ENCODE results near the gene FTCD.

Gene FTCD

GRCh38 chr21:46154155-46154954 lies 1.0 kb downstream of the FTCD start:
- DNase-seq (ENCODE audit: low read depth) = no peak

DNA sequence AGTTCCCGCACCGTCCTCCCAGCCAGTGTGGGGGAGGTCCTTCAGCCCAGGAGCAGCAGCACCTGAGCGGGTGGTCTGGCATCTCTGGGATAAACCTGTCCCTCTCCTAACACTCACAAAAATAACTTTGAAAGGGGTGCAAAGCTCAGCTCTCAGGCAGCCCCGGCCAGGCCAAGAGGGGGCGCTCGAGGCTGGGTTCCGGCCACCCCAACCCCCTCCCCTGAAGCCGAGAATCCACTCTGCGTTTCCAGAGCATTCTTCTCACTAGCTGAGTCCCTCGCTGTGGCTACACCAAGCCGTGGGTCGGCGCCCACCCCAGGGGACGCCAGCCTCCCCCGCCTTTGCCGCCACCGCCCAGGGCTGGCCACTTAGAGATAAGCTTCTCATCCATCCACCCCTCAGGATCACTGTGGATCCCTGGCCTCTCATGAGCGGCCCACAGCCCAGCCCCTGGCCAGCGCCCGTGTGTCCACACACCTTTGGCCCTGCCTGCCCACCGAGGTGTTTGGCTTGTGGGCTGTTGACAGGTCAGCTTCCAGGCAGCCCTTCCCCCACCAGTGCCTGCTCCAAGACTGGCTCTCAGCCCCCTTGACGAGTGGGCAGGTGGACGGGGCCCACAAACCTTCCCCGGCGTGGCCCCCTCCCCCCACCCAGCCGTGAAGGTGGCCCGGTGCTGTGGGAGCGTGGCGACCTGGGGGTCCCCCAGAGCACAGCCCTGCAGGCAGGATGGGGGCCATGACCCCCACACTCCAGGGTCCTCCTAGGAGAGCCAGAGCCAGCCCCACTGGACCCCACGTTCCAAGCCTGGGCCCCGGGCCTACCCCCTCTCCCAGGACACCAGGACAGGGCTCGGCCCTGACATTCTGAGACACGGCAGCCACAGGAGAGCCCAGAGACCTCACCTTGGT lies 1.9 kb downstream of the FTCD start:
- DNase-seq (ENCODE audit: low read depth) = no peak

DNA sequence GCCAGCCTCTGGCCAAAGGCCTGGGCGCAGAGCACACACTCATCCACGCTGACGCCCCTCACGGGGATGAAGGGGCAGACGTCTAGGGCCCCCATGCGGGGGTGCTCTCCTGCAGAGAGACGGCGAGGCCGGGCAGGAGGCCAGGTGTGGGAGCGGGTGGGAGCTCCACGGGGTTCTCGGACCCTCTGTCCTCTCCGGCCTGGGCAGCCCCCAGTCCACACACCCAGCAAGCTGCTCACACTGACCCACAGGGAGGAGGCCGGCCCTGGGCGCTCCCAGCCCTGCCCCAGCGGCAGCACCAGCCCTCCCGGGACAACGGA lies 2.5 kb downstream of the FTCD start:
- no peak for DNase-seq (ENCODE audit: low read depth)

DNA sequence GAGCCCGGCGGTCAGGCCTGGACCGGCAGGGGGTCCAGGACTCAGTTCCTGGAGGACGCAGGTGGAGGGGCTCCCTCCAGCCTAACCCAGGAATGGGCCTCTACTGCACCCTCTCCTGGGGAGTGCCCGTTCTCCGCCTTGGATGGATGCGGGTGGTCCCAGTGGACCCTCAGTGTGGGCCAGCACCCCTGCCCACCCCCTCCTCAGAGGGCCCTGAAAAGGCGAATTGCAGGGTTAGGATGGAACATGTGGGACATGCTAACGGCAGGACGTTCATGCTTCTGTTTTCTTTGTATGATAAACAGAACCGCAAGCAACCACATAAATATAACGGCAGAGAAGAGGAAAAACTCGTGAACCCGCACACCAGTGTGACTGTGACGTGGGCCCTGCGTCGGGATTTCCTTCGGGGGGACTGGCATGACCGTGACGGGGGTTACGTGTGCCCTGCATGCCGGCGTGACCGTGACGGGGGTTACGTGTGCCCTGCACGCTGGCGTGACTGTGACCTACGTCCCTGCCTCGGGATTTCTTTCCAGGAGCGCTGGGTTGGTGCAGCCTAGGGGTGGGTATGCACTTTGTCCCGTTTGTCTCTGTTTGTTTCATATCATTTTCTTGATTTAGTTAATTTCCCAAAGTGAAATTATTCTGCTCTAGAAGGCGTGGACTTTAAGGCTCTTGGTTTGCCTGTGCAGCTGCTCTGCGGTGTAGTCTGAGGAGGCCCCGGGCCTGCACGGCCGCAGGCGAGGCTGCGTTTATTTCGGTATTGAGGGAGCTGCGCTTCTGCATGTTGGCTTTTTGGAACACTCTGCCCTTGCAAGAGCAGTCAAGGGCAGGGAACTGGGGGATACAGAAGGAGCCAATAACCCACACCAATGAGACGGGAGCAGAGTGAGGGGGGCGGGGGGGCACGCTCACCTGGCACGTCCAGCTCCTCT lies 3.1 kb downstream of the FTCD start:
- DNase-seq (ENCODE audit: low read depth) = no peak

GRCh38 chr21:46151261-46151988 lies 4.0 kb downstream of the FTCD start:
- DNase-seq (ENCODE audit: low read depth) = no peak

- no peak for DNase-seq (ENCODE audit: low read depth)
Observed at GRCh38 chr21:46150491-46151121, 4.8 kb downstream of the FTCD start.

DNA sequence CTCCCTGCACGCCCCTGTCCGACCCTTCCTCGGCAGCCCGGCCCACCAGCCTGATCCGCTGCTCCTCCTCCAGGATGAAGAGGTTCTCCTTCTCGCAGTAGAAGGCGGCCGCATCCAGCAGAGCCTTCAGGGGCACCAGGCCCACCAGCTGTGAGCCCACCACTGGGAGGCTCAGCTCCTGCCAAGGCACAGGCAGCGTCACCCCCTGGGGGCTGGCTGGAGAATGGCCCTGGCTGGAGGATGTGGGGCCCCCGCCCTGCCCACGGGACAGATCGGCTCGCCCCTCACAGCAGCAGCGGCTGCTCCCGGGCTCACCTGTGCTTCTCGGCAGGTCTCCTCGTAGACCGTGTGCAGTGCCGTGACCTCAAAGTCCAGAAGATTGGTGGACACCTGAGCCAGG lies 5.3 kb downstream of the FTCD start:
- DNase-seq (ENCODE audit: low read depth) = no peak

DNA sequence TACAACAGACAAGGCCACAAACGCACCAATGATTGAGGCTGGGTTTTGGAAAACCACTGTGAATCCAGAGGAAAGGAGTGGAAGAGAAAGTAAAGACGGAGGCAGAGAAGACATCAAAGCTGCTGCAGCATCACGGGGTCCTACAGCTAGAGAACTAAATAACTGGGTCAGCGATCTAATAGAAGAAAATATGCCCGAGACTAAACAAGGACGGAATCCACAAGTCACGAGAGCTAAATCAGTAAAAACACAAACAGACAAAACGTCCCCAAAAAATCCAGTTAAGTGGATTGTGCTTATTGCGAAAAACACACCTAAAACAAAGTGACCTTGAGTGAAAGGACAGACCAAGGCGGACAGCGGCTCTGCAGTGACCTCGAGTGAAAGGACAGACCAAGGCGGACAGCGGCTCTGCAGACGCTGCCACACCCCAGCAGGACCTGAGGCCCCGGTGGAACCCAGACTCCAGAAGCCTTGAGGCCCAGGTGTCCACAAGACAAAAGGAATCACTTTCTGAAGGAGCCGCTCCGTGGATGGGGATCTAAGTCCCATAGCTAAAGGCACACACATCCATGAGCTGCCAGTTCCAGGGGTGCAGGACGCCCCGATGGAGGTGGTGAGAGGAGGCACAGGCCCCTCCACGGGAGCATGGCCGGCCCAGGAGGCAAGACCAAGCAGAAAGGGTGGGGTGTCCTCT lies 6.0 kb downstream of the FTCD start:
- DNase-seq (ENCODE audit: low read depth) = no peak

DNA sequence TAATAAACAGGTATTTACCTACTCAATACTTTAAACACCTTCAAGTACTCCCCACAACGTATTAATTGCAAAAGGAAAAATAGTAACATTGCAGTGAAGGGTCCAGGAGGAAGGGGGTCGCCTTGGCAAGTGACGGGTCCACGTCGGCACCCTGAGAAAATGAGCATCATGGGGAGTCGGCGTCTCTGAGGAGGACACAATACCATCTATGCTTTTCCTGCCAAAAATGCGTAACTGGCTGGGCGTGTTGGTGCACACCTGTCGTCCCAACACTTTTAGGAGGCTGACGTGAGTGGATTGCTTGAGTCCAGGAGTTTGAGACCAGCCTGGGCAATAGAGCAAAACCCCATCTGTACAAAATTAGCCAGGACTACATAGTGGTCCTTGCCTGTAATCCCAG lies 7.3 kb downstream of the FTCD start:
- no peak for DNase-seq (ENCODE audit: low read depth)

- peak; percentile 29 for DNase-seq (ENCODE audit: low read depth)
Observed at GRCh38 chr21:46147429-46147828, 8.0 kb downstream of the FTCD start.

DNA sequence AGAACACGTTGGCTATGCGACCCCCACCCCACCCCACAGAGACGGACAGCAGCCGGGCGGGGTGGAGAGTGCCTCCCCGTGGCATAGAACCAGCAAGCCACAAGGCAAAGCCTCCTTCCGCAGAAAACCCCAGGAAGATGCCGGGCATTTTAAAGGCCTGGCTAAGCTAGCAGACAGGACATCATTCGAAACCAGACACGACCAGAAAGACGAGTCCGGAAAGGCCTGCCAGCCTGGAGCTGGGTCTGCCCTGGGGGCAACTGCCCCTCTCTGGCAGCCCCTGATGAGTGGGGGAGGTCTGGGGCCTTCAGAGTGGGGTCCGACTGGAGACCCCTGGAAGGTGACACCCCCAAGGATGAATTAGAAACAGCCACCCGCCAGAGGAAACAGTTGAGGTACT lies 8.5 kb downstream of the FTCD start:
- no peak for DNase-seq (ENCODE audit: low read depth)

GRCh38 chr21:46145840-46146691 lies 9.3 kb downstream of the FTCD start:
- no peak for DNase-seq (ENCODE audit: low read depth)

DNA sequence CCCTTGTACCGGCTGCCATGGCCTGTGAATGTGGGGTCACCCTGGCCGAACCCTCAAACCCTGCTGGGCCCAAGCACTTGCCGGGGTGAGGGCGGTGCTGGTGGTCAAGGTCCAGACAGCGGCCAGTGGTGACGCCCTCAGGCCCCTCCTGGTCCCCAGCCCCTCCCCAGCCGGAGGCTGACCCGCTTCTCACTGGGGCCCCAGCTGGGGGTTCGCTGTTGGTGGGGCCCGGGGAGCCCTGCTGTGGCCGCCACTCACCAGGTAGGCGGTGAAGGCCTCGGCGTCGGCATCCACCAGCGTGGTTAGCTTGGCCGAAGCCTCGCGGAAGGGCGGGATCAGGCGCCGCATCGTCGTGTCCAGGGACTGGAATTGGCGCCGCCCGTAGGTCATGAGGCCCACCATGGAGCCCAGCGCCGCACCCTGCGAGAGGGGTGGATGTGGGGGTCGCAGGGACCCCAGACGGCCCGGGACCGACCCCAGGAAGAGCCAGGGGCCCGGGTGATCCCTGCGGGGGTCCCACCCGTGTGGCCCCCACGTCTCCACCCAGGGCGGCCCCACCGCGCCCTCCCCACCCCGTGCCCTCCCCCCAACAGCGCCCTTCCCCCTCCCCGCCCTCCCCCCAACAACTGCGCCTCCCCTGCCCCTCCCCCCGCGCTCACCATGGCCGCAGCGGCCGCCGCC lies 10.1 kb downstream of the FTCD start:
- no peak for DNase-seq (ENCODE audit: low read depth)

DNA sequence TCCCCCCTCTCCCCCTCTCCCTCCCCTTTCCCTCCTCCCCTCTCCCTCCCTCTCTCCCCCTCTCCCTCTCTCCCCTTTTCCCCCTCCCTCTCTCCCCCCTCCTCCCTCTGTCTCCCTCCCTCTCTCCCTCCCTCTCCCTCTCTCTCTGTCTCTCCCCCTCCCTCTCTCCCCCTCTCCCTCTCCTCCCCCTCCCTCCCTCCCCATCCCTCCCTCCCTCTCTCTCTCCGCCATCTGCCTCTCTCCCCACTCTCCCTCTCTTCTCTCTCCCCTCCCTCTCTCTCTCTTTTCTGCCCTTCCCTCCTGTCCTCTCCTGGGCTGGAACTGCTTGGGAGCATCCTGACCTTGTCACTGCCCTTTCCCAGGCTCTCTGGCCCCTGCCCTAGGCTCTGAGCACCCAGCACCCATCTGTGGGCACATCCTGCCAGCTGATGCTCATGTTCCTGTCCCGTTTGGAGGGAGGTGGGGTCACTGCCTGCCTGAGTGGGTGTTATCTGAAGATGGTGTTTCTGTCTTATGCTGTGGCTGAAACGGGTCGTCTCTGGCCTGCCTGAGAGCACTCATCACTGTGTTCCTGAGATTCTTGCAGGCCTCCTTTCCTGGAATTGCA lies 10.8 kb downstream of the FTCD start:
- DNase-seq (ENCODE audit: low read depth) = no peak

DNA sequence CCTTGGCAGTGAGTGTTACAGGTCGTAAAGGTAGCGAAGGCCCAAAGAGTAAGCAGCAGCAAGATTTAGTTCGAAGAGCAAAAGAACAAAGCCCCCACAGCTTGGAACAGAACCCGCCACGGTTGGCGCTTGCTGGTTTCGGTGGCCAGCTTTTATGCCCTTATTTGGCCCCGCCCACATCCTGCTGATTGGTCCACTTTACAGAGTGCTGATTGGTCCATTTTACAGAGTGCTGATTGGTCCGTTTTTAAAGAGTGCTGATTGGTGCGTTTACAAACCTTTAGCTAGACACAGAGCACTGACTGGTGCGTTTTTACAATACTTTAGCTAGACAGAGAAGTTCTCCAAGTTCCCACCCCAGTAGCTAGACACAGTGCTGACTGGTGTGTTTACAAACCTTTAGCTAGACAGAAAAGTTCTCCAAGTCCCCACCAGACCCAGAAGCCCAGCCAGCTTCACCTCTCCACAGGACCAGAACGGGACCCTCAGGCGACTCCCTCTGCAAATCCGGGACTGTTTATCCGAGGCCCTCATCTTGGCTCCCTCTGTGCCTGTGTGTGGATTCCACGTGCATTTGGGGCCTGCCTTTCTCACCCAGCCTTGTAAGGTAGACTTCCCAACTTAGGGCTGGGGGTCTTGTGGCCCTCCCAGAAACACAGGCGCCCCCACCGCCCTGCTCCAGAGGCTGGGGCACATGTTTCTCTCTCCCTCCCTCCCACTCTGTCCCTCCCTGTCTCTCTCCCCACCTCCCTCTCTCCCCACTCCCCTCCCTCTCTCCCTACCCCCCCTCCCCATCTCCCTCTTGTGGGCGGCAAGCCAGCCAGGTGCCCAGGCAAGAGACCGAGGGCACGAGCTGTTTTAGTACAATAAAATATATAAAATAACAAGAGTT lies 12.6 kb downstream of the FTCD start:
- DNase-seq (ENCODE audit: low read depth) = no peak

DNA sequence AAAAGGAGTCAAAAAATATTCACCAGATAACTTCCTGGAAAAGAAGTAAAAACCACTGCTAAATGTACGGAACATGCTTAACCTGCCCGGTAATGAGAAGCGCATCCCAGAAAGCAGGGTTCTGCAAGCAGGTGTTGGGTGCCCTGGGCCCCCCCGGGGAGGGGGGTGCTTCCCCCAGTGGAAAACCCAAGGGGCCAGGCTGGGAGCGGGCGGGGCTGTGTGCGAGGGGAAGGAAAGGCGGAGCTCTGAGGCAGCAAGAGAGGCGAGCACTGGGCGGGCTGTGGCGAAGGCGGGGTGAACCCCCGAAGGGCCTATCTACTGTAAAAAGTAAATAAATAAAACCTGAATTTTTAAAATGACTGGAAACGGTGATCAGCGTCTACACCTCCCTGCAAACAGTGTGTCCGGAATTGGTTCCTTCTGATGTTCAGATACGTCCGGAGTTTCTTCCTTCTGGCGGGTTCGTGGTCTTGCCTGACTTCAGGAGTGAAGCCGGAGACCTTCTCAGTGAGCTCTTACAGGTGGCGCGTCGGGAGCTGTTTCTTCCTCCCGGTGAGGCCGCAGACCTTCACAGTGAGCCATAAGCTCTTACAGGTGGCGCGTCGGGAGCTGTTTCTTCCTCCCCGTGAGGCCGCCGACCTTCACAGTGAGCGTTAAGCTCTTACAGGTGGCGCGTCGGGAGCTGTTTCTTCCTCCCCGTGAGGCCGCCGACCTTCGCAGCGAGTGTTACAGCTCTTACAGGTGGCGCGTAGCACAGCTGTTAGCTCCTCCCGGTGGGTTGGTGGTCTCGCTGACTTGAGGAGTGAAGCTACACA lies 13.4 kb downstream of the FTCD start:
- DNase-seq (ENCODE audit: low read depth) = no peak

All from stimulated activated CD8-positive, alpha-beta memory T cell treated with anti-CD3 and anti-CD28 coated beads, Interleukin-4, amount 100 ng/mL, for 24 hours (primary cell).